Measurements from ENCODE around the gene HAO1.

GRCh38 chr20:7935027-7935551 lies 5.2 kb downstream of the HAO1 start:
- TF ChIP-seq POLR2A (IDR thresholded peaks at IDR 0.05) = no peak
- TF ChIP-seq CTCF (IDR thresholded peaks at IDR 0.05) = no peak

Measured in right lobe of liver (tissue), 4 donors.